GM12865 (cell line): ENCODE measurements around the gene KIAA1217.
A peak's percentile ranks its signal among the peaks of the same experiment; 100 is the strongest.

Experiments used
- DNase-seq: peaks from one replicate; pipeline ENCODE4 v3.0.0; 2010; ENCODE audit warnings: low read depth
- H3K4me3 ChIP-seq: 2 replicates; pipeline ENCODE4 v1.5.1; 2011; ENCODE audit warnings: mild to moderate bottlenecking, low read depth, low read length, control low read depth
- TF ChIP-seq, protein P1 (sequence below): IDR thresholded peaks from 2 replicates; pipeline ENCODE4 v1.5.1; 2011; ENCODE audit warnings: low read length, control low read depth, low read depth, inconsistent platforms; ENCODE audit not compliant: insufficient read depth; ENCODE audit errors: missing control alignments

The KIAA1217 gene

DNA sequence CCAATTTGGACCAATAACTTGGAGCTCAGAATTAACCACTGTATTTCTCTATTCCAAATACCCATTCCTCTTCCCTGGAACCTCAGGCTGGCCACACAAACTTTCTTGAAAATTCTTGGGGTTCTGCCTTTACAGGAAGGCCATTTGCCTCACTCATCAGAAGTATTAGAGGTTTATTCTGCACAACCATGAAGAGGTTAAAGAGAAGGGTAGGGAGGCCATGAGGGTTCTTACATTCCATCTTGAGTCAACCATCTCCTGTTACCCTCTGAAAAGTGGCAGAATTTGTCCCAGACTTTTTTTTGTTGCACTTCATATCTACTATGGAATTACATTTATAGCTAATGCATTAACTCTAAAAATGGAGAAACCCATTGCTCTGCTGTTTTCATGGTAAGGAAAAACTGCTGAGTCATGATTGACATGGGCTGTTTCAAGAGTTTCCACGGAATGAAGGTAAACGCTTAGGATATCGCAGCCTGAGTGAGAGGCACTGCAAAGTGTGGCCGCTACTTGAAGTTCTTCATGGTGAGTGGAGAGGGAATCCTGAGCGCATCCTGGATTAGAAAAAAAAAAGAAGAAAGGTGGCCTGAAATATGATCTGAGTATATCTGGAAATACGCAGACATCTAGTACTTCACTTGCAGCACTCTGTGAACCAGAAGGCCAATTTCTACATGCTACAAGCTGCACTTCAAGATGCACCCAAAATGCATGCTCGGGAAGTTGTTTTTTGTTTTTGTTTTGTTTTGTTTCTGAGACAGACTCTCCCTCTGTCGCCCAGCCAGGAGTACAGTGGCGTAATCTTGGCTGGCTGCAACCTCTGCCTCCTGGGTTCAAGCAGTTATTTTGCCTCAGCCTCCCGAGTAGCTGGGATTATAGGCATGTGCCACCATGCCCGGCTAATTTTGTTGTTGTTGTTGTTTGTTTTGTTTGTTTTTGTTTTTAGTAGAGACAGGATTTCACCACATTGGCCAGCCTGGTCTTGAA lies 83.7 kb downstream of the KIAA1217 start:
- no peak overlapping the region for H3K4me3 ChIP-seq
- DNase-seq: no peak
- TF ChIP-seq, protein P1, sequence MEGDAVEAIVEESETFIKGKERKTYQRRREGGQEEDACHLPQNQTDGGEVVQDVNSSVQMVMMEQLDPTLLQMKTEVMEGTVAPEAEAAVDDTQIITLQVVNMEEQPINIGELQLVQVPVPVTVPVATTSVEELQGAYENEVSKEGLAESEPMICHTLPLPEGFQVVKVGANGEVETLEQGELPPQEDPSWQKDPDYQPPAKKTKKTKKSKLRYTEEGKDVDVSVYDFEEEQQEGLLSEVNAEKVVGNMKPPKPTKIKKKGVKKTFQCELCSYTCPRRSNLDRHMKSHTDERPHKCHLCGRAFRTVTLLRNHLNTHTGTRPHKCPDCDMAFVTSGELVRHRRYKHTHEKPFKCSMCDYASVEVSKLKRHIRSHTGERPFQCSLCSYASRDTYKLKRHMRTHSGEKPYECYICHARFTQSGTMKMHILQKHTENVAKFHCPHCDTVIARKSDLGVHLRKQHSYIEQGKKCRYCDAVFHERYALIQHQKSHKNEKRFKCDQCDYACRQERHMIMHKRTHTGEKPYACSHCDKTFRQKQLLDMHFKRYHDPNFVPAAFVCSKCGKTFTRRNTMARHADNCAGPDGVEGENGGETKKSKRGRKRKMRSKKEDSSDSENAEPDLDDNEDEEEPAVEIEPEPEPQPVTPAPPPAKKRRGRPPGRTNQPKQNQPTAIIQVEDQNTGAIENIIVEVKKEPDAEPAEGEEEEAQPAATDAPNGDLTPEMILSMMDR: no peak

DNA sequence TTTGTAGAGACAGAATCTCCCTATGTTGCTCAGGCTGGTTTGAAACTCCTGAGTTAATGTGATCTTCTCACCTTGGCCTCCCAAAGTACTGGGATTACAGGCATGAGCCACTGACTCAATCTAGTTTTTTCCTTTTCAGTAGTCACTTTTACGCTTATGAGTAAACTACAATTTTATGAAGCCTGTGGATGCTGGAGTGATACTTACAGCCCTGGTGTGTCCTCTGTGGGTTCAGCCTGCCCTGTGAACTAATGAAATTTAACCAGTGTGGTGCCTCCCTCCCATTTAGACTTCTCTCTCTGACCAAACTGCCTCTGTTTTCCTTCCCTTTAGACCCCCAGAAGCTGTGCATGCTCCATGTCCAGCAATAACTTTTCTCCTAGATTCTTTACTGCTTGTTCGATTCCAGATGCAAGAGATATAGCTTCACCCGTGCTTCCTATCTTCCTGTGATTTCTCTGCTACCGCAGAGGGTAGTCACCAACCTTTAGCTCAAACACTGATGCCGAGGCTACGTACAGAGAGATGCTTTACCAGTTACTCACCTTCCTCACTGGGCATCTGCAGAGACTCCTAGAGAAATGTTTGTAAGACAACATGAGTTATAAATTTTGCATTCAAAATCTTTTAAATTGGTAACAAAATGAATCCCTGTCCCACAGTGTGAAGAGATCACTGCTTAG lies 90.8 kb downstream of the KIAA1217 start:
- peak; percentile 12 for DNase-seq
- TF ChIP-seq, protein P1: no peak
- H3K4me3 ChIP-seq: no peak overlapping the region

DNA sequence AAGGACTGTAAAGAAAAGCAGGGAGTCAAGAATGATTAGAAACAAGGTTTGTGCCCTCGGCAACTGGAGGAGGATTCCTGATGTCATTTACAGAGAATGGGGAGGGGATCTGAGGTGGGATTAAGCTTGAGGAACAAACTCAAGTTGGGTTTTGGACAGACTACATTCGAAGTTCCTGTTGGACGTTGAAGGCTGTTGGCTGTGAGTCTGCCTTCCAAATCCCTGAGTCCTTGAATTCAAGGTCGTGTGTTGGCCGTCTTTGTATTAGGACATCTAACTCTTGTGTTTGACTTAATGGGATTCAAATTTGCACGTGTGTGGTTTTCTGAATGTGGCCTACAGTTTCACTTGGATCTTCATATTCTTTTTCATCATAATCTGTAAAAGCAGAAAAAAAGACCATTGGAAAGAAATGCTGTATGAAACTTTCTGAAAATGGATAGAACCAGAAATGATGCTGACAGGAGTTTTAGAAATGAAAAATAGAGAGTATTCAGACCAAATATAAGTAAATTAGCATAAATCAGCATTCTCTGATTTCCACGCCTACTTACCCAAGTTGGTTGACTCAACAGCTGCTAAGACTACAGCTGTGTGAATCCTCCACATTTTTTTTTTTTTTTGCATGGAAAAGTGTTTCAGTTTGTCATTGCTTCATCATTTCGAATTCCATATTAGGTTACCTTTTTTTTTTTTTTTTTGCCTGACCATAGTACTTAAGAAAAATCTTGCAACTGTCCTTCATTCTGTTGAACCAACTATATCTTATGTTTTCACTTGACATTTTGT lies 94.8 kb downstream of the KIAA1217 start:
- DNase-seq: no peak
- no peak overlapping the region for H3K4me3 ChIP-seq
- TF ChIP-seq, protein P1: no peak

DNA sequence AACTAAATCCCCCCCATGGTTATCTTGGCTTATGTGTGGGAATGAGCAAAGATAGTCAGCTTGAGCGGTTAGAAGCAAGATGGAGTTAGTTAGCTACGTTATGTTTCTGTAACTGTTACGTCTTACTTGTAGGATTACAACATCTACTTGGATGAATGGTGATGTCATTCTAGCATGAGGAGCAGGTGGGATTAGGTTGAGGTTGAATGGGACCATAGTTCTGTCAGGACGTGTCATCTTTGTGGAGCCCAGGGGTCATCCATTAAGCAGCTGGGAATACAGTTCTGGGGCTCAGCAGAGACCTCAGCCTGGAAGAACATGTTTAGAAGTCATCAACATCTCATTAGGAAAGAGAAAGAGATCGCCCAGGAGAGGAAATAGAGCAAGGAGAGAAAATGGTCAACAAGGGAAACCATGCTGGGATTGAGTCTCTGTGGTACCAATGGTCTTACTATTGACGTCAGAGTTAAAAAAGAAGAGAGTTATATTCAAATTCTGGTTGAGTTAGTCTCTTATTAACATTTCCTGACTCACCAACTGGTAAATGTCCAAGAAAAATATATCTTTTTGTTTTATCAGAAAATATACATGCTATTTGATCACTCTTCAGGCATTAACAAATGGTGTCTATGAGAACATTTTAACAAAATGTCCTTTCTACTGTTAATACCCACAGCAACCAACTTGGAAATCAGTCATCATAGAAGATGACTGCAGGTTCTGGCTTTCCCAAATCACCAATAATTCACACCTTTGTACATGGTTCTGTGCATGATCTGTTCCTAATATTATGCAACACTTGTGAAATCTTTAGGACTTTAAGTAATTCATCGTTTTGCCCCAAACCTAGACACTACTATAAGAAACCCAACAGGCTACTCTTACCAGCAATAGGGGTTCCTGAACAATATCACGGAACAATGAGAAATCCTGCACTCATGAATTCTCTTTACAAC lies 96.9 kb downstream of the KIAA1217 start:
- DNase-seq: no peak
- no peak overlapping the region for H3K4me3 ChIP-seq
- TF ChIP-seq, protein P1: no peak

DNA sequence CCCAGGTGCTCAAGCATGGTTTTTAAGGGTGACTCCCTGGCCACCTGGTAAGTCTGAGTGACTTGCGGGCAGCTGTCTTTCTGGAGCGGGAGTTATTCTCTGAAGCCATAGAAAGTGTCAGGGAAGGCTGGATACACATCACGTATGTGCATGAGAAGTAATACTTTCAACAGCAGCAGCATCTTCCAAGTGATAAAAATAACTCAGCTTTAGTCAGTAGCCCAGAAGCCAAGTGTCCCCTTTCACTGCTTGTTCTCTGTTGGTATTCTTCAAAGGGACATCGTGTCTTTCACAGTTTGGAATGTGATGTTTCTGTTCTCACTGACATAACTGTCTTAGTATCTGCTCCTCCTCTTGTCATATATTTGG lies 97.6 kb downstream of the KIAA1217 start:
- TF ChIP-seq, protein P1: no peak
- no peak for DNase-seq
- H3K4me3 ChIP-seq: no peak overlapping the region

DNA sequence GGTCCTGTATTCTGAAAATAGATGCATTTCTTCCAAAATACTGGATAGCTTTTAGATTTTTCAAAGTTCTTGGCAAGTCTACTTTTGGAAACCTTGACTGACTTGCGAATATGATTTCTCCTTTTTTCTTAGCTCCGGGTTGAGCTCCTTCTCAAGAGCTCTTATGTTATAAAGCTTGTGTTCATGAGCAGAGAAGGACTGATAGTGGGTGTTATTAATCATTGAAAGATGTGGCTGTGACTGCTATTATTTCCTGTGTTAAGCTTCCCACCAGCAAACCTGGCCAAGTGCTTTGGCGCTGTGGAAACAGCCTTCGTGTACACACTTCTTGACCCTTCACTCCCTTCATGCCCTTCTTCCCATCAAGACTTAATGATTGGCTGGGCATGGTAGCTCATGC lies 98.2 kb downstream of the KIAA1217 start:
- no peak overlapping the region for H3K4me3 ChIP-seq
- TF ChIP-seq, protein P1: no peak
- no peak for DNase-seq
